ENCODE measurements around the gene CLRN1. TPM values are rescaled to one million over a fixed set of nuclear protein-coding genes. Genes with fewer than 3 reads are reported as not detected.

CLRN1 gene
- total and polyA plus RNA-seq, 9 of the 15 experiments (the other 6 are each of a cell fraction or from before 2014, with no cell fraction given) = not detected

GRCh38 chr3:150928234-150928633 lies 44.3 kb downstream of the CLRN1 start:
- ATAC-seq = no peak
- ChIA-PET POLR2A (no interaction called here), CTCF (ENCODE audit: low intra/inter-chr PET ratio) (no interaction called here)
- Histone ChIP-seq H3K27me3 (ENCODE audit: control insufficient read depth in 2 of 2, insufficient read depth in 2 of 2, low read length in 2 of 2) (peaks cover 0 to 21% of the 10 kb centered on the region in 2 experiments; a peak in 3 of 5 replicates), H4K20me1 (replicated peaks; ENCODE audit: control insufficient read depth, insufficient read depth, low read length) (no peaks in the 10 kb centered on the region), H3K27ac (ENCODE audit: extremely low read depth, low read depth, low read length) (no peak overlapping the region), H3K9me3 (replicated peaks; ENCODE audit: control insufficient read depth, insufficient read depth, low read depth, low read length) (no peaks in the 10 kb centered on the region), H3K36me3 (ENCODE audit: control insufficient read depth, insufficient read depth, low read length) (no peaks in the 10 kb centered on the region), H3K9me1 (ENCODE audit: control insufficient read depth, insufficient read depth, low read length) (no peaks in the 10 kb centered on the region), H3K4me2 (ENCODE audit: insufficient read depth, low read length) (no peak overlapping the region), H3K9ac (ENCODE audit: insufficient read depth in 1 of 2, low read depth in 2 of 2, low read length in 2 of 2) (no peak overlapping the region), H2AFZ (ENCODE audit: low read depth, low read length) (no peak overlapping the region), H3K79me2 (ENCODE audit: control insufficient read depth, insufficient read depth, low read length) (no peaks in the 10 kb centered on the region), H3K4me1 (replicated peaks in 1 of 2; ENCODE audit: control insufficient read depth in 2 of 2, insufficient read depth in 2 of 2, low read length in 2 of 2) (peaks cover 0 to 3% of the 10 kb centered on the region in 2 experiments; a peak in 1 of 5 replicates), H3K4me3 (no peak overlapping the region)
- WGBS (ENCODE audit: insufficient coverage, low coverage, missing lambda C conversion rate) = 0% methylated on average over 1 of the region's 1 CpG
- BruUV-seq (replicated peaks) = no TSS peak
- no peak for FAIRE-seq
- TF ChIP-seq, protein P1, sequence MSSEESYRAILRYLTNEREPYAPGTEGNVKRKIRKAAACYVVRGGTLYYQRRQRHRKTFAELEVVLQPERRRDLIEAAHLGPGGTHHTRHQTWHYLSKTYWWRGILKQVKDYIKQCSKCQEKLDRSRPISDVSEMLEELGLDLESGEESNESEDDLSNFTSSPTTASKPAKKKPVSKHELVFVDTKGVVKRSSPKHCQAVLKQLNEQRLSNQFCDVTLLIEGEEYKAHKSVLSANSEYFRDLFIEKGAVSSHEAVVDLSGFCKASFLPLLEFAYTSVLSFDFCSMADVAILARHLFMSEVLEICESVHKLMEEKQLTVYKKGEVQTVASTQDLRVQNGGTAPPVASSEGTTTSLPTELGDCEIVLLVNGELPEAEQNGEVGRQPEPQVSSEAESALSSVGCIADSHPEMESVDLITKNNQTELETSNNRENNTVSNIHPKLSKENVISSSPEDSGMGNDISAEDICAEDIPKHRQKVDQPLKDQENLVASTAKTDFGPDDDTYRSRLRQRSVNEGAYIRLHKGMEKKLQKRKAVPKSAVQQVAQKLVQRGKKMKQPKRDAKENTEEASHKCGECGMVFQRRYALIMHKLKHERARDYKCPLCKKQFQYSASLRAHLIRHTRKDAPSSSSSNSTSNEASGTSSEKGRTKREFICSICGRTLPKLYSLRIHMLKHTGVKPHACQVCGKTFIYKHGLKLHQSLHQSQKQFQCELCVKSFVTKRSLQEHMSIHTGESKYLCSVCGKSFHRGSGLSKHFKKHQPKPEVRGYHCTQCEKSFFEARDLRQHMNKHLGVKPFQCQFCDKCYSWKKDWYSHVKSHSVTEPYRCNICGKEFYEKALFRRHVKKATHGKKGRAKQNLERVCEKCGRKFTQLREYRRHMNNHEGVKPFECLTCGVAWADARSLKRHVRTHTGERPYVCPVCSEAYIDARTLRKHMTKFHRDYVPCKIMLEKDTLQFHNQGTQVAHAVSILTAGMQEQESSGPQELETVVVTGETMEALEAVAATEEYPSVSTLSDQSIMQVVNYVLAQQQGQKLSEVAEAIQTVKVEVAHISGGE (CRISPR knock-in tag; IDR thresholded peaks at IDR 0.05) = no peak
- no peak for TF ChIP-seq ZNF717 (CRISPR knock-in tag; IDR thresholded peaks at IDR 0.05)
- TF ChIP-seq, protein P2, sequence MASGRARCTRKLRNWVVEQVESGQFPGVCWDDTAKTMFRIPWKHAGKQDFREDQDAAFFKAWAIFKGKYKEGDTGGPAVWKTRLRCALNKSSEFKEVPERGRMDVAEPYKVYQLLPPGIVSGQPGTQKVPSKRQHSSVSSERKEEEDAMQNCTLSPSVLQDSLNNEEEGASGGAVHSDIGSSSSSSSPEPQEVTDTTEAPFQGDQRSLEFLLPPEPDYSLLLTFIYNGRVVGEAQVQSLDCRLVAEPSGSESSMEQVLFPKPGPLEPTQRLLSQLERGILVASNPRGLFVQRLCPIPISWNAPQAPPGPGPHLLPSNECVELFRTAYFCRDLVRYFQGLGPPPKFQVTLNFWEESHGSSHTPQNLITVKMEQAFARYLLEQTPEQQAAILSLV (tag; IDR thresholded peaks at IDR 0.05) = no peak
- TF ChIP-seq MCM2 (IDR thresholded peaks at IDR 0.05; ENCODE audit: low read depth) = no peak
- TF ChIP-seq ZNF324 (CRISPR knock-in tag; IDR thresholded peaks at IDR 0.05) = no peak
- no peak for TF ChIP-seq PHF20 (IDR thresholded peaks at IDR 0.05; ENCODE audit: partially characterized antibody)
- TF ChIP-seq ZEB2 (IDR thresholded peaks at IDR 0.05) = no peak
- TF ChIP-seq RBM17 (IDR thresholded peaks at IDR 0.05; ENCODE audit: borderline replicate concordance, low read depth, low read length) = no peak
- TF ChIP-seq MEIS2 (IDR thresholded peaks at IDR 0.05; ENCODE audit: partially characterized antibody) = no peak
- TF ChIP-seq, protein P3, sequence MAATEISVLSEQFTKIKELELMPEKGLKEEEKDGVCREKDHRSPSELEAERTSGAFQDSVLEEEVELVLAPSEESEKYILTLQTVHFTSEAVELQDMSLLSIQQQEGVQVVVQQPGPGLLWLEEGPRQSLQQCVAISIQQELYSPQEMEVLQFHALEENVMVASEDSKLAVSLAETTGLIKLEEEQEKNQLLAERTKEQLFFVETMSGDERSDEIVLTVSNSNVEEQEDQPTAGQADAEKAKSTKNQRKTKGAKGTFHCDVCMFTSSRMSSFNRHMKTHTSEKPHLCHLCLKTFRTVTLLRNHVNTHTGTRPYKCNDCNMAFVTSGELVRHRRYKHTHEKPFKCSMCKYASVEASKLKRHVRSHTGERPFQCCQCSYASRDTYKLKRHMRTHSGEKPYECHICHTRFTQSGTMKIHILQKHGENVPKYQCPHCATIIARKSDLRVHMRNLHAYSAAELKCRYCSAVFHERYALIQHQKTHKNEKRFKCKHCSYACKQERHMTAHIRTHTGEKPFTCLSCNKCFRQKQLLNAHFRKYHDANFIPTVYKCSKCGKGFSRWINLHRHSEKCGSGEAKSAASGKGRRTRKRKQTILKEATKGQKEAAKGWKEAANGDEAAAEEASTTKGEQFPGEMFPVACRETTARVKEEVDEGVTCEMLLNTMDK (IDR thresholded peaks at IDR 0.05; ENCODE audit: borderline replicate concordance, insufficient read depth, low read depth, low read length, poor library complexity, severe bottlenecking) = no peak
- no peak for TF ChIP-seq TCF7L2 (IDR thresholded peaks at IDR 0.05; ENCODE audit: low read depth, low read length)
- no peak for TF ChIP-seq ZSCAN29 (IDR thresholded peaks at IDR 0.05)
- TF ChIP-seq TEAD4 (IDR thresholded peaks at IDR 0.05; ENCODE audit: low read length) = no peak
- no peak for TF ChIP-seq TEAD4 (CRISPR knock-in tag; IDR thresholded peaks at IDR 0.05; ENCODE audit: borderline replicate concordance)
- TF ChIP-seq POLR2AphosphoS2 (IDR thresholded peaks at IDR 0.05; ENCODE audit: low read length) = no peak
- in situ Hi-C loops (cut with MboI) (no loop called here), intact Hi-C loops (cut with micrococcal nuclease) (no loop called here)
- no peak for DNase-seq (ENCODE audit: extremely low read depth in 1 of 4, low spot score in 3 of 4)

Data from K562 (cell line).